Karpas-422 (cell line): ENCODE results near the gene PLXNA3. TPM values are rescaled to one million over a fixed set of nuclear protein-coding genes. Genes with fewer than 3 reads are reported as not detected.

Experiments used
- DNase-seq: peaks from one replicate; pipeline ENCODE4 v3.0.0-alpha.2; 2015
- H2AFZ ChIP-seq: fragments of 200-600 bp; sonication (generic); 2 replicates; pipeline ENCODE4 v1.6.1; 2014; ENCODE audit warnings: antibody characterized with exemption, low read length, mixed read lengths
- H3K27ac ChIP-seq: fragments of 200-600 bp; sonication (generic); 2 replicates; pipeline ENCODE4 v1.5.1; 2014; ENCODE audit warnings: mild to moderate bottlenecking, low read length, moderate library complexity
- H3K27me3 ChIP-seq: fragments of 200-600 bp; sonication (generic); 2 replicates; pipeline ENCODE4 v1.6.1; 2014; ENCODE audit warnings: low read length, mixed read lengths
- H3K36me3 ChIP-seq: fragments of 200-600 bp; sonication (generic); 2 replicates; pipeline ENCODE4 v1.6.1; 2014; ENCODE audit warnings: low read length, mixed read lengths; ENCODE audit not compliant: insufficient read depth
- H3K4me1 ChIP-seq: fragments of 200-600 bp; sonication (generic); 2 replicates; pipeline ENCODE4 v1.6.1; 2014; ENCODE audit warnings: mild to moderate bottlenecking, low read length, mixed read lengths
- H3K4me2 ChIP-seq: fragments of 200-600 bp; sonication (generic); 2 replicates; pipeline ENCODE4 v1.6.1; 2014; ENCODE audit warnings: low read length, low read depth, mild to moderate bottlenecking; ENCODE audit not compliant: poor library complexity, severe bottlenecking
- H3K4me3 ChIP-seq: fragments of 200-600 bp; sonication (generic); 2 replicates; pipeline ENCODE4 v1.5.1; 2014; ENCODE audit warnings: mild to moderate bottlenecking, antibody characterized with exemption, low read length, mixed read lengths
- H3K79me2 ChIP-seq: fragments of 200-600 bp; sonication (generic); 2 replicates; pipeline ENCODE4 v1.6.1; 2014; ENCODE audit warnings: mild to moderate bottlenecking, low read length, mixed read lengths
- H3K9ac ChIP-seq: fragments of 200-600 bp; sonication (generic); 2 replicates; pipeline ENCODE4 v1.6.0; 2014; ENCODE audit warnings: low read length
- H3K9me2 ChIP-seq: fragments of 200-600 bp; sonication (generic), shearing (Covaris generic); replicated peaks from 2 replicates; pipeline ENCODE4 v1.6.0; 2014; ENCODE audit warnings: mild to moderate bottlenecking, low read length, moderate library complexity; ENCODE audit not compliant: insufficient read depth
- H3K9me3 ChIP-seq: fragments of 300-700, 200-600 bp; sonication (generic); 2 replicates; pipeline ENCODE4 v1.6.1; 2014; ENCODE audit warnings: low read length, mixed read lengths
- H4K20me1 ChIP-seq: fragments of 200-600 bp; sonication (generic); 2 replicates; pipeline ENCODE4 v1.6.1; 2014; ENCODE audit warnings: mild to moderate bottlenecking, antibody characterized with exemption, low read length, low read depth; ENCODE audit not compliant: insufficient read depth
- total RNA-seq: library from RNA; depleted of rRNA; stranded (reverse); fragments of >200 nt; shearing (Covaris generic); gene quantifications from 2 replicates; pipeline ENCODE4 v1.2.3, GENCODE V29; 2014; ENCODE audit warnings: low replicate concordance

The PLXNA3 gene
- total RNA-seq, 1 experiment from 2014 or later = 7.2 TPM

GRCh38 chrX:154466907-154467306 lies 8.8 kb downstream of the PLXNA3 start:
- Histone ChIP-seq H3K27ac (no peak overlapping the region), H3K9me3 (no peaks in the 10 kb centered on the region), H3K9me2 (no peaks in the 10 kb centered on the region), H3K36me3 (no peaks in the 10 kb centered on the region), H2AFZ (no peak overlapping the region), H3K4me2 (no peak overlapping the region), H3K4me3 (no peak overlapping the region), H4K20me1 (no peaks in the 10 kb centered on the region), H3K79me2 (no peaks in the 10 kb centered on the region), H3K27me3 (no peaks in the 10 kb centered on the region), H3K4me1 (no peaks in the 10 kb centered on the region), H3K9ac (no peak overlapping the region)
- DNase-seq = no peak

- H3K27me3 ChIP-seq = no peaks in the 10 kb centered on the region
- H3K9ac ChIP-seq = no peak overlapping the region
- H3K9me2 ChIP-seq = no peaks in the 10 kb centered on the region
- H4K20me1 ChIP-seq = no peaks in the 10 kb centered on the region
- H3K36me3 ChIP-seq = no peaks in the 10 kb centered on the region
- no peak for DNase-seq
- no peak overlapping the region for H3K27ac ChIP-seq
- H3K4me2 ChIP-seq = no peak overlapping the region
- no peak overlapping the region for H2AFZ ChIP-seq
- H3K4me3 ChIP-seq = no peak overlapping the region
- H3K9me3 ChIP-seq = no peaks in the 10 kb centered on the region
- no peaks in the 10 kb centered on the region for H3K4me1 ChIP-seq
- H3K79me2 ChIP-seq = no peaks in the 10 kb centered on the region
Observed at GRCh38 chrX:154467556-154467955, 9.5 kb downstream of the PLXNA3 start.

GRCh38 chrX:154468217-154468616 lies 10.1 kb downstream of the PLXNA3 start:
- H3K4me3 ChIP-seq = no peak overlapping the region
- no peaks in the 10 kb centered on the region for H4K20me1 ChIP-seq
- H3K27me3 ChIP-seq = no peaks in the 10 kb centered on the region
- no peaks in the 10 kb centered on the region for H3K79me2 ChIP-seq
- no peak overlapping the region for H3K9ac ChIP-seq
- no peaks in the 10 kb centered on the region for H3K9me3 ChIP-seq
- H3K27ac ChIP-seq = no peak overlapping the region
- H3K4me2 ChIP-seq = no peak overlapping the region
- no peaks in the 10 kb centered on the region for H3K9me2 ChIP-seq
- no peak for DNase-seq
- no peaks in the 10 kb centered on the region for H3K36me3 ChIP-seq
- no peaks in the 10 kb centered on the region for H3K4me1 ChIP-seq
- H2AFZ ChIP-seq = no peak overlapping the region

- DNase-seq = no peak
Observed at GRCh38 chrX:154469114-154469513, 11.0 kb downstream of the PLXNA3 start.

GRCh38 chrX:154469880-154470279 lies 11.8 kb downstream of the PLXNA3 start:
- no peak for DNase-seq
- Histone ChIP-seq H3K4me2 (no peak overlapping the region), H3K9ac (no peak overlapping the region), H3K79me2 (no peaks in the 10 kb centered on the region), H3K36me3 (no peaks in the 10 kb centered on the region), H4K20me1 (no peaks in the 10 kb centered on the region), H2AFZ (no peak overlapping the region), H3K9me2 (no peaks in the 10 kb centered on the region), H3K4me1 (no peaks in the 10 kb centered on the region), H3K9me3 (no peaks in the 10 kb centered on the region), H3K27me3 (no peaks in the 10 kb centered on the region), H3K27ac (no peak overlapping the region), H3K4me3 (no peak overlapping the region)

More at GRCh38 chrX:154469114-154469513, 11.0 kb downstream of the PLXNA3 start:
- Histone ChIP-seq H3K27me3 (no peaks in the 10 kb centered on the region), H3K27ac (no peak overlapping the region), H3K4me2 (no peak overlapping the region), H3K9me2 (no peaks in the 10 kb centered on the region), H4K20me1 (no peaks in the 10 kb centered on the region), H3K79me2 (no peaks in the 10 kb centered on the region), H3K4me1 (no peaks in the 10 kb centered on the region), H2AFZ (no peak overlapping the region), H3K36me3 (no peaks in the 10 kb centered on the region), H3K9ac (no peak overlapping the region), H3K9me3 (no peaks in the 10 kb centered on the region), H3K4me3 (no peak overlapping the region)

GRCh38 chrX:154470434-154470833 lies 12.4 kb downstream of the PLXNA3 start:
- DNase-seq = no peak
- Histone ChIP-seq H3K4me2 (no peak overlapping the region), H4K20me1 (no peaks in the 10 kb centered on the region), H3K36me3 (no peaks in the 10 kb centered on the region), H3K9ac (no peak overlapping the region), H3K79me2 (no peaks in the 10 kb centered on the region), H3K27ac (no peak overlapping the region), H3K27me3 (no peaks in the 10 kb centered on the region), H3K4me3 (no peak overlapping the region), H2AFZ (no peak overlapping the region), H3K9me3 (no peaks in the 10 kb centered on the region), H3K9me2 (no peaks in the 10 kb centered on the region), H3K4me1 (no peaks in the 10 kb centered on the region)

GRCh38 chrX:154470914-154471568 lies 13.0 kb downstream of the PLXNA3 start:
- Histone ChIP-seq H3K9me2 (no peaks in the 10 kb centered on the region), H3K9me3 (no peaks in the 10 kb centered on the region), H3K27me3 (no peaks in the 10 kb centered on the region), H3K4me2 (no peak overlapping the region), H2AFZ (no peak overlapping the region), H3K36me3 (no peaks in the 10 kb centered on the region), H3K27ac (no peak overlapping the region), H3K4me3 (no peak overlapping the region), H3K79me2 (no peaks in the 10 kb centered on the region), H4K20me1 (no peaks in the 10 kb centered on the region), H3K4me1 (no peaks in the 10 kb centered on the region), H3K9ac (no peak overlapping the region)
- DNase-seq = no peak

GRCh38 chrX:154471839-154472684 lies 14.0 kb downstream of the PLXNA3 start:
- H3K79me2 ChIP-seq = no peaks in the 10 kb centered on the region
- H2AFZ ChIP-seq = no peak overlapping the region
- H4K20me1 ChIP-seq = no peaks in the 10 kb centered on the region
- H3K9me2 ChIP-seq = no peaks in the 10 kb centered on the region
- no peak for DNase-seq
- no peak overlapping the region for H3K4me3 ChIP-seq
- no peak overlapping the region for H3K9ac ChIP-seq
- no peak overlapping the region for H3K27ac ChIP-seq
- H3K4me2 ChIP-seq = no peak overlapping the region
- no peaks in the 10 kb centered on the region for H3K9me3 ChIP-seq
- no peaks in the 10 kb centered on the region for H3K4me1 ChIP-seq
- H3K36me3 ChIP-seq = no peaks in the 10 kb centered on the region
- H3K27me3 ChIP-seq = no peaks in the 10 kb centered on the region
